DND-41 (cell line): ENCODE data around the gene STK16.

ENCODE experiments used
- ATAC-seq: fragments of 200-7000 bp; cut with Tn5 transposase; 3 replicates; pipeline ENCODE4 v1.9.1; 2021; ENCODE audit warnings: low read depth; ENCODE audit not compliant: insufficient read depth
- DNase-seq: peaks from one replicate; pipeline ENCODE4 v3.0.0-alpha.2; 2020
- H2AFZ ChIP-seq: 2 replicates; pipeline ENCODE4 v1.6.0; 2012; ENCODE audit warnings: low read depth, low read length
- H3K27ac ChIP-seq: 2 replicates; pipeline ENCODE4 v1.5.1; 2012; ENCODE audit warnings: low read length, inconsistent platforms
- H3K27me3 ChIP-seq: fragments of 200-600 bp; sonication (generic); 2 replicates; pipeline ENCODE4 v1.6.0; 2012; ENCODE audit warnings: low read length, mild to moderate bottlenecking, inconsistent platforms; ENCODE audit not compliant: insufficient read depth, poor library complexity
- H3K36me3 ChIP-seq: 2 replicates; pipeline ENCODE4 v1.5.1; 2012; ENCODE audit warnings: low read length, inconsistent platforms; ENCODE audit not compliant: insufficient read depth
- H3K4me1 ChIP-seq: 2 replicates; pipeline ENCODE4 v1.5.1; 2012; ENCODE audit warnings: mild to moderate bottlenecking, low read length; ENCODE audit not compliant: insufficient read depth
- H3K4me2 ChIP-seq: 2 replicates; pipeline ENCODE4 v1.6.0; 2012; ENCODE audit warnings: mild to moderate bottlenecking, moderate library complexity, low read length, inconsistent platforms; ENCODE audit not compliant: insufficient read depth
- H3K4me3 ChIP-seq, 2 experiments: fragments of 200-600 bp in 1 of 2; shearing (Covaris generic) in 1 of 2; 2 replicates each; pipeline ENCODE4 v1.5.1; 2012 to 2016; ENCODE audit warnings: inconsistent platforms in 2 of 2, low read length in 2 of 2, mild to moderate bottlenecking in 2 of 2, low read depth in 1 of 2, moderate library complexity in 1 of 2
- H3K79me2 ChIP-seq: 2 replicates; pipeline ENCODE4 v1.6.0; 2012; ENCODE audit warnings: low read length, inconsistent platforms; ENCODE audit not compliant: insufficient read depth
- H3K9ac ChIP-seq: 2 replicates; pipeline ENCODE4 v1.6.0; 2012; ENCODE audit warnings: low read depth, mild to moderate bottlenecking, inconsistent platforms, low read length, moderate library complexity
- H3K9me3 ChIP-seq: 2 replicates; pipeline ENCODE4 v1.5.1; 2012; ENCODE audit warnings: low read length, moderate library complexity, mild to moderate bottlenecking, inconsistent platforms; ENCODE audit not compliant: insufficient read depth, severe bottlenecking
- H4K20me1 ChIP-seq: 2 replicates; pipeline ENCODE4 v1.6.0; 2012; ENCODE audit warnings: low read length; ENCODE audit not compliant: insufficient read depth
- EZH2 ChIP-seq: IDR thresholded peaks from 3 replicates; pipeline ENCODE4 v1.6.1; 2012; ENCODE audit warnings: borderline replicate concordance, low read depth, mild to moderate bottlenecking, moderate library complexity, low read length, inconsistent platforms; ENCODE audit not compliant: severe bottlenecking
- TF ChIP-seq, protein P1 (sequence below): IDR thresholded peaks from 2 replicates; pipeline ENCODE4 v1.5.1; 2012; ENCODE audit warnings: borderline replicate concordance, low read length, moderate library complexity, mild to moderate bottlenecking; ENCODE audit not compliant: poor library complexity, severe bottlenecking; ENCODE audit errors: extremely low read depth

Gene STK16

GRCh38 chr2:219291910-219292490 lies 46.7 kb downstream of the STK16 start:
- peaks cover 16% of the 10 kb centered on the region for H3K4me1 ChIP-seq
- DNase-seq (no peak), ATAC-seq (no peak)
- H3K27me3 ChIP-seq: peaks cover 5% of the 10 kb centered on the region
- TF ChIP-seq EZH2: no peak
- TF ChIP-seq, protein P1, sequence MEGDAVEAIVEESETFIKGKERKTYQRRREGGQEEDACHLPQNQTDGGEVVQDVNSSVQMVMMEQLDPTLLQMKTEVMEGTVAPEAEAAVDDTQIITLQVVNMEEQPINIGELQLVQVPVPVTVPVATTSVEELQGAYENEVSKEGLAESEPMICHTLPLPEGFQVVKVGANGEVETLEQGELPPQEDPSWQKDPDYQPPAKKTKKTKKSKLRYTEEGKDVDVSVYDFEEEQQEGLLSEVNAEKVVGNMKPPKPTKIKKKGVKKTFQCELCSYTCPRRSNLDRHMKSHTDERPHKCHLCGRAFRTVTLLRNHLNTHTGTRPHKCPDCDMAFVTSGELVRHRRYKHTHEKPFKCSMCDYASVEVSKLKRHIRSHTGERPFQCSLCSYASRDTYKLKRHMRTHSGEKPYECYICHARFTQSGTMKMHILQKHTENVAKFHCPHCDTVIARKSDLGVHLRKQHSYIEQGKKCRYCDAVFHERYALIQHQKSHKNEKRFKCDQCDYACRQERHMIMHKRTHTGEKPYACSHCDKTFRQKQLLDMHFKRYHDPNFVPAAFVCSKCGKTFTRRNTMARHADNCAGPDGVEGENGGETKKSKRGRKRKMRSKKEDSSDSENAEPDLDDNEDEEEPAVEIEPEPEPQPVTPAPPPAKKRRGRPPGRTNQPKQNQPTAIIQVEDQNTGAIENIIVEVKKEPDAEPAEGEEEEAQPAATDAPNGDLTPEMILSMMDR: no peak
- no peak overlapping the region for H2AFZ ChIP-seq
- H3K9me3 ChIP-seq: no peaks in the 10 kb centered on the region
- no peak overlapping the region for H3K4me2 ChIP-seq
- no peaks in the 10 kb centered on the region for H4K20me1 ChIP-seq
- H3K79me2 ChIP-seq: no peaks in the 10 kb centered on the region
- H3K27ac ChIP-seq: no peak overlapping the region
- H3K36me3 ChIP-seq: no peaks in the 10 kb centered on the region
- H3K9ac ChIP-seq: no peak overlapping the region
- no peak overlapping the region for H3K4me3 ChIP-seq

DNA sequence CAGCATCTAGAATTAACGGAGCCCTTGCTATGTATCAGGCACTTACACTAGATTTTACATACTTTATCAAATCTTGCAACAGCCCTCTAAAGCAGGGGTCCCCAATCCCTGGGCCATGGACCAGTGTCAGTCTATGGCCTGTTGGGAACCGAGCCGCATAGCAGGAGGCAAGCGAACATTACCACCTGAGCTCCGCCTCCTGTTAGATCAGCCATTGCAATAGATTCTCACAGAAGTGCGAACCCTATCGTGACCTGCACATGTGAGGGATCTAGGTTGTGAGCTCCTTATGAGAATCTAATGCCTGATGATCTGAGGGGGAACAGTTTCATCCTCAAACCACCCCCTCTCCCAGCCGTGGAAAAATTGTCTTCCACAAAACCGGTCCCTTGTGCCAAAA lies 47.3 kb downstream of the STK16 start:
- H3K4me2 ChIP-seq: no peak overlapping the region
- no peak overlapping the region for H2AFZ ChIP-seq
- peaks cover 5% of the 10 kb centered on the region for H3K27me3 ChIP-seq
- H3K79me2 ChIP-seq: no peaks in the 10 kb centered on the region
- ATAC-seq: no peak
- H3K4me3 ChIP-seq: no peak overlapping the region
- TF ChIP-seq, protein P1: no peak
- TF ChIP-seq EZH2: no peak
- H3K9me3 ChIP-seq: no peaks in the 10 kb centered on the region
- H4K20me1 ChIP-seq: no peaks in the 10 kb centered on the region
- H3K9ac ChIP-seq: no peak overlapping the region
- DNase-seq: peak; percentile 0
- peaks cover 16% of the 10 kb centered on the region for H3K4me1 ChIP-seq
- no peak overlapping the region for H3K27ac ChIP-seq
- no peaks in the 10 kb centered on the region for H3K36me3 ChIP-seq

- TF ChIP-seq, protein P1: no peak
- no peak for TF ChIP-seq EZH2
- Histone ChIP-seq H3K36me3 (no peaks in the 10 kb centered on the region), H3K79me2 (no peaks in the 10 kb centered on the region)
These were observed 48.5 kb downstream of the STK16 start for GRCh38 chr2:219293736-219294231.

More at GRCh38 chr2:219293736-219294231, 48.5 kb downstream of the STK16 start:
- H3K4me1 ChIP-seq: peaks cover 17% of the 10 kb centered on the region
- peak; percentile 2 for DNase-seq
- H3K27me3 ChIP-seq: peaks cover 5% of the 10 kb centered on the region
- no peak overlapping the region for H3K4me3 ChIP-seq
- H3K9ac ChIP-seq: peak overlapping the region; percentile 64; the same call in 1 of the 2 replicates
- peak overlapping the region; percentile 93; the same call in 1 of the 2 replicates for H2AFZ ChIP-seq
- H4K20me1 ChIP-seq: no peaks in the 10 kb centered on the region
- no peak for ATAC-seq
- H3K4me2 ChIP-seq: peak overlapping the region; percentile 86
- H3K27ac ChIP-seq: no peak overlapping the region
- no peaks in the 10 kb centered on the region for H3K9me3 ChIP-seq
